PFSK-1 (cell line): ENCODE results near the gene IQCE.

ENCODE experiments used
- FOXP2 ChIP-seq: optimal IDR thresholded peaks from 2 replicates; pipeline ENCODE3; 2011; ENCODE audit warnings: borderline replicate concordance, control low read depth, inconsistent platforms; ENCODE audit not compliant: insufficient read depth; ENCODE audit errors: extremely low read length, extremely low read depth
- POLR2AphosphoS5 ChIP-seq: IDR thresholded peaks from 2 replicates; pipeline ENCODE4 v1.6.1; 2012; ENCODE audit warnings: low read depth, mild to moderate bottlenecking, control low read depth, low read length, moderate library complexity
- SIN3A ChIP-seq: IDR thresholded peaks from 2 replicates; pipeline ENCODE4 v1.6.1; 2012; ENCODE audit warnings: mild to moderate bottlenecking, low read length, moderate library complexity, borderline replicate concordance; ENCODE audit not compliant: insufficient read depth
- TAF1 ChIP-seq: IDR thresholded peaks from 2 replicates; pipeline ENCODE4 v1.6.1; 2012; ENCODE audit warnings: low read length, control low read depth, borderline replicate concordance; ENCODE audit not compliant: insufficient read depth
- TF ChIP-seq, protein P1 (sequence below), 2 experiments: IDR thresholded peaks; 2 replicates each; pipeline versions ENCODE4 v1.6.1 to v1.8.0; 2011 to 2012; ENCODE audit warnings: low read depth in 2 of 2, low read length in 2 of 2, control low read depth in 1 of 2, inconsistent platforms in 1 of 2, mild to moderate bottlenecking in 1 of 2, moderate library complexity in 1 of 2; ENCODE audit not compliant: insufficient read depth in 1 of 2

IQCE gene

GRCh38 chr7:2594599-2594998 lies 35.8 kb downstream of the IQCE start:
- TF ChIP-seq TAF1: no peak
- no peak for TF ChIP-seq FOXP2
- no peak for TF ChIP-seq POLR2AphosphoS5
- TF ChIP-seq SIN3A: no peak
- TF ChIP-seq, protein P1, sequence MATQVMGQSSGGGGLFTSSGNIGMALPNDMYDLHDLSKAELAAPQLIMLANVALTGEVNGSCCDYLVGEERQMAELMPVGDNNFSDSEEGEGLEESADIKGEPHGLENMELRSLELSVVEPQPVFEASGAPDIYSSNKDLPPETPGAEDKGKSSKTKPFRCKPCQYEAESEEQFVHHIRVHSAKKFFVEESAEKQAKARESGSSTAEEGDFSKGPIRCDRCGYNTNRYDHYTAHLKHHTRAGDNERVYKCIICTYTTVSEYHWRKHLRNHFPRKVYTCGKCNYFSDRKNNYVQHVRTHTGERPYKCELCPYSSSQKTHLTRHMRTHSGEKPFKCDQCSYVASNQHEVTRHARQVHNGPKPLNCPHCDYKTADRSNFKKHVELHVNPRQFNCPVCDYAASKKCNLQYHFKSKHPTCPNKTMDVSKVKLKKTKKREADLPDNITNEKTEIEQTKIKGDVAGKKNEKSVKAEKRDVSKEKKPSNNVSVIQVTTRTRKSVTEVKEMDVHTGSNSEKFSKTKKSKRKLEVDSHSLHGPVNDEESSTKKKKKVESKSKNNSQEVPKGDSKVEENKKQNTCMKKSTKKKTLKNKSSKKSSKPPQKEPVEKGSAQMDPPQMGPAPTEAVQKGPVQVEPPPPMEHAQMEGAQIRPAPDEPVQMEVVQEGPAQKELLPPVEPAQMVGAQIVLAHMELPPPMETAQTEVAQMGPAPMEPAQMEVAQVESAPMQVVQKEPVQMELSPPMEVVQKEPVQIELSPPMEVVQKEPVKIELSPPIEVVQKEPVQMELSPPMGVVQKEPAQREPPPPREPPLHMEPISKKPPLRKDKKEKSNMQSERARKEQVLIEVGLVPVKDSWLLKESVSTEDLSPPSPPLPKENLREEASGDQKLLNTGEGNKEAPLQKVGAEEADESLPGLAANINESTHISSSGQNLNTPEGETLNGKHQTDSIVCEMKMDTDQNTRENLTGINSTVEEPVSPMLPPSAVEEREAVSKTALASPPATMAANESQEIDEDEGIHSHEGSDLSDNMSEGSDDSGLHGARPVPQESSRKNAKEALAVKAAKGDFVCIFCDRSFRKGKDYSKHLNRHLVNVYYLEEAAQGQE (IDR thresholded peaks at IDR 0.05; ENCODE audit: insufficient read depth in 1 of 2, low read depth in 2 of 2, low read length in 2 of 2): no peak

DNA sequence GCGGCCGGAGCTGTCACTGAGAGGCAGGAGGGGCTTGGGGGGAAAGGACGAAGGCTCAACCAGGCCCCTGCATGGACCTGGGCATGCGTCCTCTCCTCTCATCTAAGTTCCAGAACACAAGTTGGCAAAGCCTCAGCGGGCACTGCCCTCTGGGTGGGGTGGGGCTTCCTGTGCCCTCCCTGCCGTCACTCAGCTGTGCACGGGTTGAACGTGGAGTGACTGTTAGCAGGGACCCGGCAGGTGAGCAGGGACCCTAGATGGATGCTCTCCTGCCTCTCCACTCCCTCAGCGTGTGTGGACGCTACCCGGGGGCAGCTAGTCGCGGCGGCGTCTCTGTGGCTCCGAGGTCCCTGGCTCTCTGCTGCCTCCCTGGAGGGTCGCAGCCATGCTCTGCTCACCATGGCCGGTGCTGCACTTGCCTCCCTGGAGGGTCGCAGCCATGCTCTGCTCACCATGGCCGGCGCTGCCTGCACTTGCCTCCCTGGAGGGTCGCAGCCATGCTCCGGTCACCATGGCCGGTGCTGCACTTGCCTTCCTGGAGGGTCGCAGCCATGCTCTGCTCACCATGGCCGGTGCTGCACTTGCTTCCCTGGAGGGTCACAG lies 36.6 kb downstream of the IQCE start:
- no peak for TF ChIP-seq SIN3A
- TF ChIP-seq, protein P1 (IDR thresholded peaks at IDR 0.05; ENCODE audit: insufficient read depth in 1 of 2, low read depth in 2 of 2, low read length in 2 of 2): no peak
- TF ChIP-seq POLR2AphosphoS5: no peak
- TF ChIP-seq TAF1: no peak
- TF ChIP-seq FOXP2: no peak

GRCh38 chr7:2596464-2597272 lies 37.9 kb downstream of the IQCE start:
- TF ChIP-seq, protein P1 (IDR thresholded peaks at IDR 0.05; ENCODE audit: insufficient read depth in 1 of 2, low read depth in 2 of 2, low read length in 2 of 2): no peak
- TF ChIP-seq SIN3A: no peak
- no peak for TF ChIP-seq POLR2AphosphoS5
- no peak for TF ChIP-seq TAF1
- TF ChIP-seq FOXP2: no peak

DNA sequence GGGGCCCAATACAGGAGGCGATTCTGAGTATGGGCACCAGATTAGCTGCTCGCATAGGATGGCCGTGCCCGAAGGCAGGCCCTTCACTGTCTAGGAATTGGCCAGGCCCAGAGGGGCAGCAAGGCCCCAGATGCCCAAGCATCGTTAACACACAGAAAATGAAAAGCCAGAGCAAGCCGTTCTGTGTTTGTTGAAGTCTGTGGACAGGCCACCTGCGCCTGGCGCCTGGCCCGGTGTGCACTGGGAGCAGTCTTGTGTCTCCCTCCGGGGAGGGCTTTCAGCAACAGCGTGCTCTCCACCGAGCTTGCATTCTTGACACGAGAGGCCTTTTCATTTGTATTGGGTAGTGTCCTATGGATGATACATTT lies 38.5 kb downstream of the IQCE start:
- TF ChIP-seq TAF1: no peak
- no peak for TF ChIP-seq POLR2AphosphoS5
- TF ChIP-seq, protein P1 (IDR thresholded peaks at IDR 0.05; ENCODE audit: insufficient read depth in 1 of 2, low read depth in 2 of 2, low read length in 2 of 2): no peak
- TF ChIP-seq SIN3A: no peak
- no peak for TF ChIP-seq FOXP2
